ENCODE measurements around the gene CDC40.
"Not testable (repeated sequence)": the region's sequence is repeated elsewhere in the genome, so short reads cannot be mapped to it uniquely, and the experiment has no call there.

The CDC40 gene

DNA sequence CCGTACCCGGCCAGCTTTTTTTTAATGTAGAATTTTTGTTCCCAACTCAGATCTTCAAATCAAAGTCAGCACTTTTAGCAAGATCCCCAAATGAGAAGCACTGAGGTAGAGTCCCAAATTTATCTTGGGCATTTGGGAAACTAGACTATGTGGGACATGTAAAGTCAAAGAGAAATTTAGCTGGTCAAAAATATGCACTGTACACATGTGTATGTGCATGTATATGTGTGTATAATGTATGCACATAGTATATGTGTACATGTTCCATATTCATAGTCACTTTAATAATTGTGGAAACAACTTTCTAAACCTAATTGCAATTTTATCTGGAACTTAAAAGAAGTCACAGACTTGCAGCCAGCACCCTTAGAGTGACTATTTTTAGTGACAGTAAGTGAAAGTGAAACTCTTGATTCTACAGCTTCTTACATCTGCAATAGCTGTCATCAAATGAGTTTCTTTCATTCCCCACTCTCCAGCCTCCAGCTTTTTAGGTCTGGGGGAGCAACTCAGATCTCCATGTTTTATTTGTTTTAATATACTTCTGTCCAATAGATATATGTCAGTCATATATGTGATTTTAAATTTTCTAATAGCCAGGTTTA, 53.6 kb downstream of the CDC40 start:
- TF ChIP-seq ZFX (IDR thresholded peaks at IDR 0.05), result no peak
- TF ChIP-seq, protein P1, sequence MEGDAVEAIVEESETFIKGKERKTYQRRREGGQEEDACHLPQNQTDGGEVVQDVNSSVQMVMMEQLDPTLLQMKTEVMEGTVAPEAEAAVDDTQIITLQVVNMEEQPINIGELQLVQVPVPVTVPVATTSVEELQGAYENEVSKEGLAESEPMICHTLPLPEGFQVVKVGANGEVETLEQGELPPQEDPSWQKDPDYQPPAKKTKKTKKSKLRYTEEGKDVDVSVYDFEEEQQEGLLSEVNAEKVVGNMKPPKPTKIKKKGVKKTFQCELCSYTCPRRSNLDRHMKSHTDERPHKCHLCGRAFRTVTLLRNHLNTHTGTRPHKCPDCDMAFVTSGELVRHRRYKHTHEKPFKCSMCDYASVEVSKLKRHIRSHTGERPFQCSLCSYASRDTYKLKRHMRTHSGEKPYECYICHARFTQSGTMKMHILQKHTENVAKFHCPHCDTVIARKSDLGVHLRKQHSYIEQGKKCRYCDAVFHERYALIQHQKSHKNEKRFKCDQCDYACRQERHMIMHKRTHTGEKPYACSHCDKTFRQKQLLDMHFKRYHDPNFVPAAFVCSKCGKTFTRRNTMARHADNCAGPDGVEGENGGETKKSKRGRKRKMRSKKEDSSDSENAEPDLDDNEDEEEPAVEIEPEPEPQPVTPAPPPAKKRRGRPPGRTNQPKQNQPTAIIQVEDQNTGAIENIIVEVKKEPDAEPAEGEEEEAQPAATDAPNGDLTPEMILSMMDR (conservative IDR thresholded peaks at IDR 0.05), result no peak
- H3K27ac ChIP-seq, result no peak overlapping the region

DNA sequence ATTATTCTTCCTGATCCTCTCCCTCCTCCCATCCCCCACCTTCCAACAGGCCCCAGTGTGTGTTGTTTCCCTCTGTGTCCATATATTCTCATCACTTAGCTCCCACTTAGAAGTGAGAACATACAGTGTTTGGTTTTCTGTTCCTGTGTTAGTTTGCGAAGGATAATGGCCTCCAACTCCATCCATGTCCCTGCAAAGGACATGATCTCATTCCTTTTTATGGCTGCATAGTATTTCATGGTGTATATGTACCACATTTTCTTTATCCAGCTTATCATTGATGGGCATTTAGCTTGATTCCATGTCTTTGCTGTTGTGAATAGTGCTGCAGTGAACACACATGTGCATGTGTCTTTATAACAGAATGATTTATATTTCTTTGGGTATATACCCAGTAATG, 55.8 kb downstream of the CDC40 start:
- H3K27ac ChIP-seq, result not testable (repeated sequence)

DNA sequence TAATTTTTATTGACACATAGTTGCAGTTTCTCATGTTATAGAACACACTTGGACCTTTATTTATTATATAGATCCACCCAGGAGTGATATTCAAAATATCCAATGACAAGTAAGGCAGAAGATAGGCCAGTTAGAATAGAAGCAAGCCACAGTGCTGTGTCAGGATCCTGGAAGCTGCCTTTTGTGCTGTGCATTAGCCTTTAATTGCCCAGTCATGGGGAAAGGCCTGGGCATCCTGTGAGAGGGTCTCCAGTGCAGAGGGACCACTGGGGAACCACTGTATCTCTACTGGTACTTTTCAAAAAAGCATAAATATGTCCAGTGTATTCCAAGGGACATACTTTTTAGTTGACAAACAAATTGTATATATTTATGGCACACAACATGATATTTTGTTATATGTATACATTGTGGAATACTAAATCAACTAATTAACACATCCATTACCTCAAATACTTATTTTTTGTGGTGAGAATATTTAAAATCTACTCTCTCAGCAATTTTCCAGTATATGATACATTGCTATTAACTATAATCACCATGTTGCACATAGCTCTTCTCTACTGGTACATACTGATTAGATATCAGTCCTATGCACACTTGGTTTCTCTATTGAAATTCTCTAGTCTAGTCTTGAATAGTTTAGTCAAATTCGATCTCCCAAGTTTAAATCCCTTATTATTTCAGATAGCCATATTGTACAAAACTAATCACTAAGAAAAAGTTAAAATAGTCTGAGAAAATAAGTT, 59.5 kb downstream of the CDC40 start:
- H3K27ac ChIP-seq, result no peak overlapping the region
- TF ChIP-seq ZFX (IDR thresholded peaks at IDR 0.05), result no peak
- TF ChIP-seq, protein P1 (conservative IDR thresholded peaks at IDR 0.05), result no peak

GRCh38 chr6:110244621-110245020, 64.4 kb downstream of the CDC40 start:
- H3K27ac ChIP-seq, result not testable (repeated sequence)

- TF ChIP-seq ZFX (IDR thresholded peaks at IDR 0.05), result no peak
- TF ChIP-seq, protein P1 (conservative IDR thresholded peaks at IDR 0.05), result no peak
- H3K27ac ChIP-seq, result no peak overlapping the region
These were observed 66.2 kb downstream of the CDC40 start for GRCh38 chr6:110246378-110246777.

- no peak overlapping the region for H3K27ac ChIP-seq
- TF ChIP-seq, protein P1 (conservative IDR thresholded peaks at IDR 0.05), result no peak
- TF ChIP-seq ZFX (IDR thresholded peaks at IDR 0.05), result no peak
These were observed 66.8 kb downstream of the CDC40 start for GRCh38 chr6:110246900-110247546.

- no peak overlapping the region for H3K27ac ChIP-seq
- TF ChIP-seq, protein P1 (conservative IDR thresholded peaks at IDR 0.05), result no peak
- no peak for TF ChIP-seq ZFX (IDR thresholded peaks at IDR 0.05)
These were observed 69.8 kb downstream of the CDC40 start for GRCh38 chr6:110250058-110250457.

GRCh38 chr6:110250838-110251237, 70.6 kb downstream of the CDC40 start:
- TF ChIP-seq ZFX (IDR thresholded peaks at IDR 0.05), result no peak
- TF ChIP-seq, protein P1 (conservative IDR thresholded peaks at IDR 0.05), result no peak
- no peak overlapping the region for H3K27ac ChIP-seq

Measured in C4-2B (cell line).